GM12874 (cell line): ENCODE data around the gene NRXN2.

Experiments used
- TF ChIP-seq, protein P1 (sequence below): IDR thresholded peaks from 2 replicates; pipeline ENCODE4 v1.5.1; 2011; ENCODE audit warnings: low read depth, mild to moderate bottlenecking, control low read depth, low read length, moderate library complexity; ENCODE audit not compliant: insufficient read depth

Gene NRXN2

GRCh38 chr11:64690235-64690634 lies 32.8 kb downstream of the NRXN2 start:
- TF ChIP-seq, protein P1, sequence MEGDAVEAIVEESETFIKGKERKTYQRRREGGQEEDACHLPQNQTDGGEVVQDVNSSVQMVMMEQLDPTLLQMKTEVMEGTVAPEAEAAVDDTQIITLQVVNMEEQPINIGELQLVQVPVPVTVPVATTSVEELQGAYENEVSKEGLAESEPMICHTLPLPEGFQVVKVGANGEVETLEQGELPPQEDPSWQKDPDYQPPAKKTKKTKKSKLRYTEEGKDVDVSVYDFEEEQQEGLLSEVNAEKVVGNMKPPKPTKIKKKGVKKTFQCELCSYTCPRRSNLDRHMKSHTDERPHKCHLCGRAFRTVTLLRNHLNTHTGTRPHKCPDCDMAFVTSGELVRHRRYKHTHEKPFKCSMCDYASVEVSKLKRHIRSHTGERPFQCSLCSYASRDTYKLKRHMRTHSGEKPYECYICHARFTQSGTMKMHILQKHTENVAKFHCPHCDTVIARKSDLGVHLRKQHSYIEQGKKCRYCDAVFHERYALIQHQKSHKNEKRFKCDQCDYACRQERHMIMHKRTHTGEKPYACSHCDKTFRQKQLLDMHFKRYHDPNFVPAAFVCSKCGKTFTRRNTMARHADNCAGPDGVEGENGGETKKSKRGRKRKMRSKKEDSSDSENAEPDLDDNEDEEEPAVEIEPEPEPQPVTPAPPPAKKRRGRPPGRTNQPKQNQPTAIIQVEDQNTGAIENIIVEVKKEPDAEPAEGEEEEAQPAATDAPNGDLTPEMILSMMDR = no peak

- TF ChIP-seq, protein P1 = peak; percentile 94
Observed at GRCh38 chr11:64688534-64688982, 34.4 kb downstream of the NRXN2 start.

GRCh38 chr11:64687643-64688533 lies 35.1 kb downstream of the NRXN2 start:
- TF ChIP-seq, protein P1 = no peak

- TF ChIP-seq, protein P1 = no peak
Observed at GRCh38 chr11:64687204-64687603, 35.8 kb downstream of the NRXN2 start.

DNA sequence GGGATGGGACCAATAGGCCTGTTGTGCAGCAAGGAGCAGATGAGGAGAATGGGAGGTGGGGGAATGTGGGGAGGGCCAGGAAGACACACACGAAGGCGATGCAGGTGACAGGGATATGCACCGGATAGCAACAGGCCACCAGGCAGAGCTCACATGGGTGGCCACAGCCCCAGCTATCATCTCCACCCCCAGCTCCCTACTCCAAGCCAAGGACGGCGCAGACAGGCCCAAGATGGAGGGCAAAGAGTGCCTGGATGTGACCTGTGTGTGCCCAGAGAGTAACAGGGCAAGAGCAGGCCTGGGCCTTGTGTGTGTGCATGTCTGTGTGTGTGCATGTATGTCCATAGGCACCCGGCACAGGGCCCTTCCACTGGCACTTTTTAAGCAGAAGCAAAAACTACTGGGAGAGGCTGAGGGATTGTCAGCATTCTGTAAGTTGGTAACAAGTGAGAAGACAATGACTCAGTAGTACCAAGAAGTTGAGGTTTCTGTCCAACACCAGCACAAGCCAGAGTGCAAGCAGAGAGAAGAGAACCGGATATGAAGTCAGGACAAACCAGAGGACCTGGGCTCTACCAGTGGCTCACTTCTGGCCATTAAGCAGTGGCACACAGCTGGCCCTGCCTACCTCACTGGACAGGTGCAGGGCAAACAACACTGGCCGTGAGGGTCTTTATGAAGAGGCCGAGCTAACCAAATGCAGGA lies 36.4 kb downstream of the NRXN2 start:
- TF ChIP-seq, protein P1 = no peak

DNA sequence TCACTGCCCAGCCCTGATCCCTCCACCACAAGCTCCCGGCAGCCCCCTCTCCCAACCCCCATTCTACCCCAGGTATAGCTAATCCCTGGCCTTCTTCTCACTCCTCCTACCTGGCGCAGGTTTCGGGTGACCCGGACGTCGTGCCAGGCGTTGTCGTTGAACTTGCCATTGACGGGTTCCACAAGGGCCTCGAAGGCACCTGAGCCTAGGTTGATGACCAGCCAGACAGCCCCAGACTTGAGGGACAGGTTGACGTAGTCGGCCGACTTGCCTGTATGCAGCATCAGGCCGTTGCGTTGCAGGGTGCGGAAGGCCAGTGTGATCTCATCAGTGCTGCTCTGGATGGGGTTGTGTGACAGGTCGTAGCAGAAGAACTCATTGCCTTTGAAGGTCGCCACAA lies 37.5 kb downstream of the NRXN2 start:
- TF ChIP-seq, protein P1 = no peak

GRCh38 chr11:64684357-64684756 lies 38.6 kb downstream of the NRXN2 start:
- TF ChIP-seq, protein P1 = no peak
